ENCODE results near the gene DHRSX. TPM values are rescaled to one million over a fixed set of nuclear protein-coding genes. Genes with fewer than 3 reads are reported as not detected.

DHRSX gene
- total and polyA plus RNA-seq, 2 donors (not counting 1 experiment from before 2014, with no cell fraction given), result 18.8 to 39.0 TPM

GRCh38 chrX:2187352-2188115 is 313.2 kb downstream of the DHRSX start:
- ChIA-PET POLR2A (no interaction called here), CTCF (no interaction called here)
- Mint-ChIP-seq H3K4me3 (no peak overlapping the region), H3K4me1 (no peaks in the 10 kb centered on the region), H3K27me3 (no peaks in the 10 kb centered on the region), H3K27ac (no peak overlapping the region), H3K9me3 (ENCODE audit: insufficient read depth) (no peaks in the 10 kb centered on the region)
- no peak overlapping the region for H3K4me3 ChIP-seq (ENCODE audit: control extremely low read depth in 1 of 5, extremely low read depth in 1 of 5, insufficient read depth in 1 of 5, low read depth in 2 of 5, low read length in 4 of 5)
- TF ChIP-seq CTCF (IDR thresholded peaks at IDR 0.05) (no peak), EZH2 (IDR thresholded peaks at IDR 0.05; ENCODE audit: borderline replicate concordance, insufficient read depth, low read depth, low read length, poor library complexity, severe bottlenecking) (no peak)
- H3K9ac ChIP-seq (ENCODE audit: low read length), result no peak overlapping the region
- H3K27ac ChIP-seq (ENCODE audit: low read length in 2 of 2), result no peak overlapping the region
- peaks cover 0 to 2% (median 0%) of the 10 kb centered on the region in 4 experiments for H3K27me3 ChIP-seq (replicated peaks in 1 of 4; ENCODE audit: control extremely low read depth in 1 of 4, control insufficient read depth in 3 of 4, insufficient read depth in 4 of 4, low read length in 3 of 4)
- no peaks in the 10 kb centered on the region for H3K79me2 ChIP-seq (ENCODE audit: control insufficient read depth, insufficient read depth, low read length)
- intact Hi-C loops (cut with micrococcal nuclease), result no loop called here
- no peak for DNase-seq
- peaks cover 0 to 2% of the 10 kb centered on the region in 2 donors for H3K4me1 ChIP-seq (ENCODE audit: control insufficient read depth in 2 of 2, insufficient read depth in 2 of 2, low read length in 2 of 2)
- peaks cover 0 to 28% (median 0%) of the 10 kb centered on the region in 3 donors for H3K9me3 ChIP-seq (ENCODE audit: control extremely low read depth in 1 of 3, control insufficient read depth in 2 of 3, insufficient read depth in 1 of 3, low read length in 2 of 3)
- no peaks in the 10 kb centered on the region for H3K36me3 ChIP-seq (replicated peaks in 1 of 2; ENCODE audit: control extremely low read depth in 1 of 2, control insufficient read depth in 1 of 2, extremely low read depth in 1 of 2, insufficient read depth in 2 of 2, low read length in 1 of 2)
- H3K4me2 ChIP-seq (replicated peaks; ENCODE audit: low read depth, low read length, poor library complexity, severe bottlenecking), result no peak overlapping the region
- H2AFZ ChIP-seq (ENCODE audit: insufficient read depth, low read depth, low read length, poor library complexity, severe bottlenecking), result no peak overlapping the region
- ATAC-seq (ENCODE audit: low read depth), result no peak
- WGBS (ENCODE audit: insufficient coverage), result 90% methylated on average over 10 of the region's 15 CpGs
- H4K20me1 ChIP-seq (ENCODE audit: control insufficient read depth, insufficient read depth, low read length, poor library complexity, severe bottlenecking), result no peaks in the 10 kb centered on the region

GRCh38 chrX:2185341-2186082 is 315.3 kb downstream of the DHRSX start:
- CTCF ChIA-PET, result no interaction called here
- Mint-ChIP-seq H3K27me3 (no peaks in the 10 kb centered on the region), H3K9me3 (ENCODE audit: insufficient read depth) (no peaks in the 10 kb centered on the region), H3K4me3 (no peak overlapping the region), H3K4me1 (no peaks in the 10 kb centered on the region), H3K27ac (no peak overlapping the region)
- Histone ChIP-seq H3K9ac (ENCODE audit: low read length) (no peak overlapping the region), H4K20me1 (ENCODE audit: control insufficient read depth, insufficient read depth, low read length, poor library complexity, severe bottlenecking) (no peaks in the 10 kb centered on the region), H3K4me1 (ENCODE audit: control insufficient read depth in 2 of 2, insufficient read depth in 2 of 2, low read length in 2 of 2) (peaks cover 0 to 2% of the 10 kb centered on the region in 2 donors), H3K27me3 (replicated peaks in 1 of 4; ENCODE audit: control extremely low read depth in 1 of 4, control insufficient read depth in 3 of 4, insufficient read depth in 4 of 4, low read length in 3 of 4) (no peaks in the 10 kb centered on the region), H3K79me2 (ENCODE audit: control insufficient read depth, insufficient read depth, low read length) (no peaks in the 10 kb centered on the region), H2AFZ (ENCODE audit: insufficient read depth, low read depth, low read length, poor library complexity, severe bottlenecking) (no peak overlapping the region), H3K4me3 (ENCODE audit: control extremely low read depth in 1 of 5, extremely low read depth in 1 of 5, insufficient read depth in 1 of 5, low read depth in 2 of 5, low read length in 4 of 5) (no peak overlapping the region), H3K9me3 (ENCODE audit: control extremely low read depth in 1 of 3, control insufficient read depth in 2 of 3, insufficient read depth in 1 of 3, low read length in 2 of 3) (peaks cover 0 to 20% (median 0%) of the 10 kb centered on the region in 3 donors), H3K36me3 (replicated peaks in 1 of 2; ENCODE audit: control extremely low read depth in 1 of 2, control insufficient read depth in 1 of 2, extremely low read depth in 1 of 2, insufficient read depth in 2 of 2, low read length in 1 of 2) (no peaks in the 10 kb centered on the region), H3K27ac (ENCODE audit: low read length in 2 of 2) (no peak overlapping the region), H3K4me2 (replicated peaks; ENCODE audit: low read depth, low read length, poor library complexity, severe bottlenecking) (no peak overlapping the region)
- TF ChIP-seq EZH2 (IDR thresholded peaks at IDR 0.05; ENCODE audit: borderline replicate concordance, insufficient read depth, low read depth, low read length, poor library complexity, severe bottlenecking), result no peak
- WGBS (ENCODE audit: insufficient coverage), result 95% methylated on average over 19 of the region's 25 CpGs
- POLR2A ChIA-PET, result no interaction called here
- ATAC-seq (ENCODE audit: low read depth) (peak; percentile 33), DNase-seq (peak; percentile 25)
- intact Hi-C loops (cut with micrococcal nuclease), result no loop called here
